HUES48 (cell line): Measurements from ENCODE around the gene SETD9.

ENCODE experiments used
- H3K27ac ChIP-seq: one replicate; pipeline ENCODE4 v1.7.0; 2013; ENCODE audit warnings: low read depth, low read length, inconsistent platforms
- H3K27me3 ChIP-seq: 2 replicates; pipeline ENCODE4 v1.6.1; 2013; ENCODE audit warnings: mild to moderate bottlenecking, low read length; ENCODE audit not compliant: control insufficient read depth, insufficient read depth
- H3K36me3 ChIP-seq: 2 replicates; pipeline ENCODE4 v1.6.1; 2013; ENCODE audit warnings: low read length; ENCODE audit not compliant: control insufficient read depth, insufficient read depth
- H3K4me1 ChIP-seq: 2 replicates; pipeline ENCODE4 v1.6.1; 2013; ENCODE audit warnings: mild to moderate bottlenecking, low read length; ENCODE audit not compliant: control insufficient read depth, insufficient read depth
- H3K4me3 ChIP-seq: 2 replicates; pipeline ENCODE4 v1.5.1; 2013; ENCODE audit warnings: mild to moderate bottlenecking, low read depth, low read length
- H3K9ac ChIP-seq: 2 replicates; pipeline ENCODE4 v1.6.1; 2013; ENCODE audit warnings: mild to moderate bottlenecking, low read depth, low read length, moderate library complexity
- H3K9me3 ChIP-seq: 2 replicates; pipeline ENCODE4 v1.6.1; 2013; ENCODE audit warnings: low read length; ENCODE audit not compliant: control insufficient read depth, insufficient read depth

Gene SETD9

DNA sequence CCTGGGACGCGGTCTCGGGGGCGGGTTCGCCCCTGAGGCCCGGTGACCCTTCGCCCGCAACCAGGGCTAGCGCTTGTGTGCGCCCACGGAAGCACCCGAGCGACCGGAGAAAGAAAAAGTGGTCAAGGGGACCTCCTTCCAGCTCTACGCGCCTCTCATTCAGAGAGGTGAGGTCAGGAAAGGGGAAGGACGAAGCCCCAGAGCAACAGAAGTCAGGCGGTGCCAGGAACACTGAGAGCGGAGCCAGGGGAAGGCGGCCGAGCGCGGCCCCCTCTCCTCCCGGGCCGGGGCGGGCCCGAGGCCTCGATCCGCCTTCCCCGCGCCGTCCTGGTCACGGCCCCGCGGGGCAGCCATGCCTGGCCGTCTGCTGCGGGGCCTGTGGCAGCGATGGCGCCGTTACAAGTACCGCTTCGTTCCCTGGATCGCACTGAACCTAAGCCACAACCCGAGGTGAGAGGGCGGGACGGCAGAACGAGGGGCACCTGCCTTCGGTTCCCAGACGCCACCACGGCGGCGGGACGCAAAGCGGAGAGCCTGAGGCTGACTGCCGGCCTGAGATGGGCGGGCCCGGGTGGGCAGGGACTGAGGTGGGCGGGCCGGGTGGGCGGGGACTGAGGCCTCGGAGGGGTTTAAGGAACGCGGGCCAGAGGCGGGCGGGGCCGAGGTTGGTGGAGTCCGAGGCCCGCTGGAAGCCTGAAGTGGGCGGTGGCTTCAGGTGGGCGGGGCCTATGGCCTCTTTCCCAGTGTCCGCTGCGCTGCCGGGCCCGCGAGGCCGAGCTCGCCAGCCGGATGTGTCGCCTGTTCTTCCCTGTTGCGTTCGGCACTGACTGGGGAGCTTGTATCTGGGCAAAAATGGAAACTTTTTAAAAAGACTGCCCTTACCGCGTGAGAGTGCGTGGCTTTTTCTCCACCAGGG is at the start of gene SETD9:
TSS of gene SETD9 (plus strand) at position 303 of the 916 bp plus-strand sequence. CDS start at position 353, 50 bp downstream.
- H3K4me1 ChIP-seq: peaks cover 12% of the 10 kb centered on the region
- H3K4me3 ChIP-seq: peak within 1 kb of the TSS; percentile 93
- no peaks in the 10 kb centered on the region for H3K9me3 ChIP-seq
- H3K27me3 ChIP-seq: no peaks in the 10 kb centered on the region
- H3K9ac ChIP-seq: peak within 1 kb of the TSS; percentile 98
- peak within 1 kb of the TSS; percentile 99 for H3K27ac ChIP-seq
- peaks cover 4% of the 10 kb centered on the region for H3K36me3 ChIP-seq

DNA sequence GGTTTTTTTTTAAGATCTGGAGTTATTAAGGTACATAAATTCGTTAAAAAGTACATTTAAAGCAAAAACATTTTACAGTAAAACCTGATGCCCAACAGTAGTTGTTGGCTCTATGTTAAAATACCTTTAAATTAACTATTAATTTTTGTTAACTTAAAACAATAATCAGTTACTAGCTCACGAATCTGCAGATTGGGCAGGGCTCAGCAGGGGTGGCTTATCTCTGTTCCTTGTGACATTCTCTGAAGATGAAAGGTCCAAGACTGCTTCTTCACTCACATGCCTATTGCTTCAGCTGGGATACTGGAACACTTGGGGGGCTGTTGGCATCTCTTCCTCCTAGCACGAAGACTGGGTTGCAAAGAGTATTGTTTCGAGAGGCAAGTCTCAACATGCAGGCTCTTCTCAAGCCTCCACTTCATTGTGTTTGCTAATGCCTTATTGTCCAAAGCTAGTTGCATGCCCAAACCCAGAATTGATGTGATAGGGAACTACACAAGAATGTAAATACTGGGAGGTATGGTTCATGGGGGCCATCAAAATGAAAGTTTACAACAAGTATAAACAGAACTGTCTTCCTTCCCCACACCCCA is 47.4 kb upstream of the SETD9 start:
- H3K36me3 ChIP-seq: peaks cover 16% of the 10 kb centered on the region; the same call in 1 of the 2 replicates

GRCh38 chr5:56862909-56863308 is 46.5 kb upstream of the SETD9 start:
- H3K4me3 ChIP-seq: no peak overlapping the region
- peaks cover 17% of the 10 kb centered on the region; the same call in 1 of the 2 replicates for H3K36me3 ChIP-seq
- H3K4me1 ChIP-seq: no peaks in the 10 kb centered on the region
- no peak overlapping the region for H3K9ac ChIP-seq
- no peak overlapping the region for H3K27ac ChIP-seq
- H3K27me3 ChIP-seq: no peaks in the 10 kb centered on the region
- H3K9me3 ChIP-seq: no peaks in the 10 kb centered on the region

More for the DNA sequence above, 47.4 kb upstream of the SETD9 start:
- Histone ChIP-seq H3K27ac (no peak overlapping the region), H3K4me1 (no peaks in the 10 kb centered on the region), H3K9me3 (no peaks in the 10 kb centered on the region), H3K4me3 (no peak overlapping the region), H3K9ac (no peak overlapping the region), H3K27me3 (no peaks in the 10 kb centered on the region)

GRCh38 chr5:56871777-56872176 is 37.6 kb upstream of the SETD9 start:
- Histone ChIP-seq H3K4me1 (no peaks in the 10 kb centered on the region), H3K9me3 (no peaks in the 10 kb centered on the region), H3K27ac (no peak overlapping the region), H3K4me3 (no peak overlapping the region), H3K36me3 (peaks cover 37% of the 10 kb centered on the region), H3K9ac (no peak overlapping the region), H3K27me3 (no peaks in the 10 kb centered on the region)

GRCh38 chr5:56873056-56873455 is 36.3 kb upstream of the SETD9 start:
- H3K36me3 ChIP-seq: peaks cover 34% of the 10 kb centered on the region
- H3K27ac ChIP-seq: no peak overlapping the region
- no peaks in the 10 kb centered on the region for H3K4me1 ChIP-seq
- H3K9me3 ChIP-seq: no peaks in the 10 kb centered on the region
- no peak overlapping the region for H3K9ac ChIP-seq
- H3K27me3 ChIP-seq: no peaks in the 10 kb centered on the region
- H3K4me3 ChIP-seq: no peak overlapping the region

GRCh38 chr5:56876327-56876726 is 33.1 kb upstream of the SETD9 start:
- no peaks in the 10 kb centered on the region for H3K27me3 ChIP-seq
- H3K9me3 ChIP-seq: no peaks in the 10 kb centered on the region
- H3K9ac ChIP-seq: no peak overlapping the region
- peaks cover 44% of the 10 kb centered on the region for H3K36me3 ChIP-seq
- H3K4me3 ChIP-seq: no peak overlapping the region
- H3K27ac ChIP-seq: no peak overlapping the region
- H3K4me1 ChIP-seq: no peaks in the 10 kb centered on the region

DNA sequence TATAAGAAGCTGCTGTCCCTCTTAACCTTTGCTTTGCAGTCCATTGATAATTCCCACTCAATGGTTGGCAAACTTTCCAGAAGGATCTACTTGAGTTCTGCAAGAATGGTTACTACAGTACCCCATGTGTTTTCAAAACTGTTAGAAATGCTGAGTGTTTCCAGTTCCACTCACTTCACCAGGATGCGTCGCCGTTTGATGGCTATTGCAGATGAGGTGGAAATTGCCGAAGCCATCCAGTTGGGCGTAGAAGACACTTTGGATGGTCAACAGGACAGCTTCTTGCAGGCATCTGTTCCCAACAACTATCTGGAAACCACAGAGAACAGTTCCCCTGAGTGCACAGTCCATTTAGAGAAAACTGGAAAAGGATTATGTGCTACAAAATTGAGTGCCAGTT is 27.8 kb upstream of the SETD9 start:
- no peak overlapping the region for H3K4me3 ChIP-seq

GRCh38 chr5:56893251-56893951 is 16.0 kb upstream of the SETD9 start:
- Histone ChIP-seq H3K4me3 (no peak overlapping the region), H3K9ac (no peak overlapping the region), H3K9me3 (no peaks in the 10 kb centered on the region), H3K27me3 (no peaks in the 10 kb centered on the region), H3K27ac (no peak overlapping the region), H3K36me3 (peaks cover 28% of the 10 kb centered on the region), H3K4me1 (no peaks in the 10 kb centered on the region)

More for the DNA sequence above, 27.8 kb upstream of the SETD9 start:
- no peaks in the 10 kb centered on the region for H3K9me3 ChIP-seq
- no peaks in the 10 kb centered on the region for H3K4me1 ChIP-seq
- no peak overlapping the region for H3K27ac ChIP-seq
- H3K27me3 ChIP-seq: no peaks in the 10 kb centered on the region
- H3K9ac ChIP-seq: no peak overlapping the region
- H3K36me3 ChIP-seq: peaks cover 45% of the 10 kb centered on the region

GRCh38 chr5:56896763-56897162 is 12.6 kb upstream of the SETD9 start:
- peaks cover 21% of the 10 kb centered on the region; the same call in 1 of the 2 replicates for H3K36me3 ChIP-seq
- H3K9ac ChIP-seq: no peak overlapping the region
- no peaks in the 10 kb centered on the region for H3K4me1 ChIP-seq
- no peaks in the 10 kb centered on the region for H3K27me3 ChIP-seq
- no peak overlapping the region for H3K4me3 ChIP-seq
- H3K27ac ChIP-seq: no peak overlapping the region
- no peaks in the 10 kb centered on the region for H3K9me3 ChIP-seq

- H3K27me3 ChIP-seq: no peaks in the 10 kb centered on the region
- no peak overlapping the region for H3K9ac ChIP-seq
- H3K4me1 ChIP-seq: no peaks in the 10 kb centered on the region
- H3K36me3 ChIP-seq: peaks cover 17% of the 10 kb centered on the region; the same call in 1 of the 2 replicates
- H3K4me3 ChIP-seq: no peak overlapping the region
- H3K27ac ChIP-seq: no peak overlapping the region
- no peaks in the 10 kb centered on the region for H3K9me3 ChIP-seq
Measured at GRCh38 chr5:56898213-56898612, 11.2 kb upstream of the SETD9 start.
